Stimulated activated memory B cell treated with anti-CD40 and anti-IgM and Interleukin-4, amounts not matched to agents 10 μg/mL and 1 μg/mL and 100 μg/mL, for 72 hours (primary cell): ENCODE data around the gene SOX6.

Experiments used
- ATAC-seq: fragments of 150-1000 bp; cut with Tn5 transposase; 2 replicates; pipeline ENCODE4 v1.10.0; 2021
- H3K27ac Mint-ChIP-seq: one replicate; pipeline ENCODE4 v1.8.0; 2022; ENCODE audit warnings: mild to moderate bottlenecking, mixed read lengths
- H3K27me3 Mint-ChIP-seq: one replicate; pipeline ENCODE4 v1.8.0; 2022; ENCODE audit warnings: mixed read lengths
- H3K36me3 Mint-ChIP-seq: one replicate; pipeline ENCODE4 v1.8.0; 2022; ENCODE audit warnings: mixed read lengths
- H3K4me1 Mint-ChIP-seq: one replicate; pipeline ENCODE4 v1.8.0; 2022; ENCODE audit warnings: mixed read lengths
- H3K4me3 Mint-ChIP-seq: one replicate; pipeline ENCODE4 v1.8.0; 2022; ENCODE audit warnings: mild to moderate bottlenecking, moderate library complexity, mixed read lengths
- H3K9me3 Mint-ChIP-seq: one replicate; pipeline ENCODE4 v1.8.0; 2022; ENCODE audit warnings: mixed read lengths

The SOX6 gene

DNA sequence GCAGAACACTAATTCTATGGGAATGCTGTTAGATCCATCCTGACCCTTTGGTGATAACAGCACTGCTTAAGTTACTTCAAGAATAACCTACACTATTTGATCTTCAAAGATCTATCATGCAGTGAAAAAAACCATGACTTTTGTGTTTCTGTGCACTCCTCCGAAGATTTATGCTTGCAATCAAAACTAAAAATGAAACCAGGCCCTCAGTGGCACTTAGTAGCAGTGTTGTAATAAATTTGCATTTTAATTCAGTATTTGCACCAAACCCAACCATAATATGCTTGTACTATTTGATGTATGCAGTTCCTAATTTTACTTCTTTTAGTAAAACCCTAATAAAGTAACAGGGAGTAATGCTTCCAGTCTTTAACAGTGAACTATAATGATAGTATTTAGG lies 130.7 kb downstream of the SOX6 start:
- Mint-ChIP-seq H3K4me3 (no peak overlapping the region), H3K27me3 (no peaks in the 10 kb centered on the region), H3K9me3 (no peaks in the 10 kb centered on the region), H3K27ac (no peak overlapping the region), H3K4me1 (no peaks in the 10 kb centered on the region), H3K36me3 (no peaks in the 10 kb centered on the region)
- no peak for ATAC-seq

DNA sequence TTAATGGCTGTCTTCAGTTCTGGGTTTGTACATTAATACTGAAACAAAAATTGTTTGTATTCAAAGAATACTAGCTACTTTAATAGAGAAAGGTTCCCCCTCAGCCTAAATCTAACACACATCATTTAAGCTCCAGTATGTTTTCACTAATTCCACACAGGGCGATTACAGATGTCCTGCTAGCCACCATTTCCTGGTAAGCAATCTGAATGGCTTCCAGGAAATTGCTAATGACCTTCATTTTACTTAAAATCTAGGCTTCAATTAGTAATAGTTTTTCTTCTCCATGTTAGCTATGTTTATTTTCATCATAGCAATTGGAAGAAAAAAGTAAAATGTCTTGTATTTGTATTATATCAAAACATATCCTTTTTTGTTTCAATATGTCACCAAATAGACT lies 132.8 kb downstream of the SOX6 start:
- Mint-ChIP-seq H3K27ac (no peak overlapping the region), H3K4me1 (no peaks in the 10 kb centered on the region), H3K4me3 (no peak overlapping the region), H3K9me3 (no peaks in the 10 kb centered on the region), H3K36me3 (no peaks in the 10 kb centered on the region), H3K27me3 (no peaks in the 10 kb centered on the region)
- no peak for ATAC-seq

DNA sequence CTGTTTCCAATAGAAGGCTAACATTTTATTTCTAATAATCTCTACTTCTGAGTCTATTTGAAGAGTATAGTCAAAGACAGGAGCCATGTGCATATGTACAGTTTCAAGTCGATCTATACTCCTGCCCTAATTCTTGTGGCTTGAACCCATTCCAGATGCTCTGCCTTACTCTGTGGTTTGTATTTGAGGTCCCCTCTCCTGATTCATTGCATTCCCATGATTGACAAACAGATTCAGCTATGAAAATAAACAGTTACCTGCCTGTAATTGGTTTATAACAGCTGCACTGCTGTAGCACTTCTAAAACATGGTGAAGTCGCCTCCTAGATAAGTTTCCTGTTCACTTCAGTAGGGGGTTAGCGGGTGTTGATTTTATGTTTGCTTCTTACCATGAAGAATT lies 138.7 kb downstream of the SOX6 start:
- Mint-ChIP-seq H3K27ac (no peak overlapping the region), H3K27me3 (no peaks in the 10 kb centered on the region), H3K4me3 (no peak overlapping the region), H3K36me3 (no peaks in the 10 kb centered on the region), H3K9me3 (no peaks in the 10 kb centered on the region), H3K4me1 (no peaks in the 10 kb centered on the region)
- no peak for ATAC-seq

DNA sequence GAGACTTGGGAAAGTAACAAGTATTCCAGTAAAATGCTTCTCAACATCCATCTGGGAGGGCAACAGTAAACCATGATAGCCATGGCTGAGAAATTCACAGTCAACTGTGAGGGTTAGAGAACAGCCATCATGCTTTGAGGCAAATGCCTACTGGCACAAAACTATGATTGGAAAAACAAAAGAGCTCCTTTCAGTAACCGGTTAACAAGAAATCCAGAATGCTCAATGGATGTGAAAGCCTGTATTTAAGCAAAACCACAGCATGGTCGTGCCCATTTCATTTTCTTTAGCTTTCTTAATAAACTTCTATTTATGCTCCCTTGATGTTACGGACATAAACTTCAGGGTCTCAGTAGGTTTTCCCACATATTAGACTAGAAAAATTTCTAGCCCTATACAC lies 139.5 kb downstream of the SOX6 start:
- no peak for ATAC-seq
- no peaks in the 10 kb centered on the region for H3K4me1 Mint-ChIP-seq
- H3K27ac Mint-ChIP-seq, result no peak overlapping the region
- no peaks in the 10 kb centered on the region for H3K36me3 Mint-ChIP-seq
- H3K4me3 Mint-ChIP-seq, result no peak overlapping the region
- H3K9me3 Mint-ChIP-seq, result no peaks in the 10 kb centered on the region
- no peaks in the 10 kb centered on the region for H3K27me3 Mint-ChIP-seq

DNA sequence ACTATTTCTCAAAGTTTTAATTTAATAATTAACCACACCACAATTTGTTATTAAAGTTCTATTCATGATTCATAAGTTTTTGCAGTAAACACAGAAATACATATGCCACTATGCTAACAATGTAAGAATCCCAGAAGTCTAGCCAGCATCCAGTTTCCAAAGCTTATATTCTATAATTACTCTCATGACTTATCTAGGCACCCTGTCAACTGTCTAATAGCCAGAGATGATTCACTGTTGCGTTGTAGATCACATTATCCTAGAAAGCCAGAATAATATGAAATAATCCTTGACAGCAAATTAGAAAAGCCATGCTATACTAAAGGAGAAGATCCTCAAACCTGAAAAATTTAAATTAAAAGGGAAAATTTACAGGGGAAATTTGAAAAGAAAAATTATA lies 141.0 kb downstream of the SOX6 start:
- ATAC-seq, result no peak
- Mint-ChIP-seq H3K36me3 (no peaks in the 10 kb centered on the region), H3K9me3 (peaks cover 3% of the 10 kb centered on the region), H3K27ac (no peak overlapping the region), H3K27me3 (no peaks in the 10 kb centered on the region), H3K4me3 (no peak overlapping the region), H3K4me1 (no peaks in the 10 kb centered on the region)

DNA sequence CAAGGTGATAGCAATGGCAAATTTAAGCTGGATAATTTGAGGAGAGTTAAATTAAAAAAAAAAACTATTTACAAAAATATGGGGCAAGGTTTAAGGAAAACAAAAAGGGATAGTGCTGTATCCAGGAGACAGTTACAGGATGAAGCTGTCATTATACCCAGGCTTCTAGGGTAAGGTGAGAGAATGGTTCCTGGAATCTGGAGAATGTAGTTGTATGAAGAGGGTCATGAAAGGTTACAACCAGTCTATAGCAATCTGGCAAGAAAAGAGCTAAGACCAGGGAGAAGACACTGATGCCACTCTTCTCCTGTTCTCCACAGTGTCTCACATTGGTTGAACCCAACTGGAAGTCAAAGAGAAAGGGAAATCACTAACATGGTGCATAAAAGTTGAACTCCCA lies 144.9 kb downstream of the SOX6 start:
- H3K36me3 Mint-ChIP-seq, result no peaks in the 10 kb centered on the region
- H3K9me3 Mint-ChIP-seq, result peaks cover 6% of the 10 kb centered on the region
- H3K4me3 Mint-ChIP-seq, result no peak overlapping the region
- no peak overlapping the region for H3K27ac Mint-ChIP-seq
- no peaks in the 10 kb centered on the region for H3K27me3 Mint-ChIP-seq
- ATAC-seq, result no peak
- H3K4me1 Mint-ChIP-seq, result no peaks in the 10 kb centered on the region

DNA sequence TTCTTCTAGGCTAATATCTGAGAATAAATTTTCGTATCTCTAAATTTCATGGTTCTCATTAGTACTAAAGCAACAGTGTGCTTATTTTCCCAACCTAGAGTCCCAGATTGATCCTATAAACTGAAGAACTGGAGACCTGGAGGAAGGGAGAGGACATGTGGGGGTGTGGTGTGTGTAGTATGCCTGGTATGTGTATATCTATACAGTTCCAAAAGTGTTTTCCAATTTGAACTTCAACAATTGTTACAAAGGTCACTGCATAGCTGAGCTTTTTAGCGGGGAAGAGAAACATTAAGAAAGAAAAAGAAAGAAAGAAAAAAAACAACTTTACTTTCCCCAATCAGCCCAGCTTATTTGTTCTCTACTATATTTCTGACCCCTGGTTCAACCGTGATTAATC lies 152.1 kb downstream of the SOX6 start:
- no peaks in the 10 kb centered on the region for H3K27me3 Mint-ChIP-seq
- H3K4me3 Mint-ChIP-seq, result no peak overlapping the region
- H3K4me1 Mint-ChIP-seq, result no peaks in the 10 kb centered on the region
- ATAC-seq, result no peak
- no peaks in the 10 kb centered on the region for H3K36me3 Mint-ChIP-seq
- H3K27ac Mint-ChIP-seq, result no peak overlapping the region
- H3K9me3 Mint-ChIP-seq, result peaks cover 5% of the 10 kb centered on the region

DNA sequence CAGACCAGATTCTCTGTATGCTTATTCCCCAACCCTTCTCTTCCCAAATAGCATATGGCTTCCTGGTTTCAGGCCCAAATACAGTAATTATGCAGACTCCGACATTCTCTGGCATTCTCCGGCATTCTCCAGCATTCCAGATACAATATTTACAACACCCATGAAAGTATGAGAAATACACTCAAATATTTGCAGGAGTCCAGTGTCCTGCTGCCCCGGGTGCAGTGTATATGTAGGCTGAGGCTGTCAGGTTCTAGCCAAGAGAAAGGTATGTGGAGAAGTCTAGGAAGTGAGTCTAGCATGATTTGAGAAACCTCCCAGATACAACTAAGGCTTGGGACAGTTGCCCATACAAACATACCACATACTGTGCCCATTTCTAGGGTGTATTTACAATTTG lies 160.7 kb downstream of the SOX6 start:
- no peak for ATAC-seq
- H3K4me1 Mint-ChIP-seq, result no peaks in the 10 kb centered on the region
- H3K27ac Mint-ChIP-seq, result no peak overlapping the region
- no peak overlapping the region for H3K4me3 Mint-ChIP-seq
- no peaks in the 10 kb centered on the region for H3K27me3 Mint-ChIP-seq
- peaks cover 3% of the 10 kb centered on the region for H3K9me3 Mint-ChIP-seq
- no peaks in the 10 kb centered on the region for H3K36me3 Mint-ChIP-seq

DNA sequence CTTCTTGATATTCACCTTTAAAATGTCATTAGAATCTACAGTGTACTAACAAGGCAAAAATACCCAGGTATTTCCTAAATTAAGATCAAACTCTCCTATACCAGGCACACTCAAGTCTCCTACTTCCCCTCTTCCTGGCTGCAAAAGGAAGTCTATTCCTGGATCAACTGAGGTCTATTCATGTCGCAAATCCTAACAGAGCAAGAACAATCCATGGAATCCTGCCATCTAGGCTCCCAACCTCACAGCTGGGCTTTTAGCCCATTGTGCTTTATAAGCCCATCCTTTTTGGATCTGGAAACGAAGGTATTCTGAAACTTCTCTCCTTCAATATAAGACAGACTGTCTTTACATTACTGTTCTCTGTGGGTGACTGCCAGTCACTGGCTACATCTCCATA lies 161.8 kb downstream of the SOX6 start:
- Mint-ChIP-seq H3K27ac (no peak overlapping the region), H3K36me3 (no peaks in the 10 kb centered on the region), H3K4me1 (no peaks in the 10 kb centered on the region), H3K27me3 (no peaks in the 10 kb centered on the region), H3K9me3 (peaks cover 3% of the 10 kb centered on the region), H3K4me3 (no peak overlapping the region)
- ATAC-seq, result no peak

DNA sequence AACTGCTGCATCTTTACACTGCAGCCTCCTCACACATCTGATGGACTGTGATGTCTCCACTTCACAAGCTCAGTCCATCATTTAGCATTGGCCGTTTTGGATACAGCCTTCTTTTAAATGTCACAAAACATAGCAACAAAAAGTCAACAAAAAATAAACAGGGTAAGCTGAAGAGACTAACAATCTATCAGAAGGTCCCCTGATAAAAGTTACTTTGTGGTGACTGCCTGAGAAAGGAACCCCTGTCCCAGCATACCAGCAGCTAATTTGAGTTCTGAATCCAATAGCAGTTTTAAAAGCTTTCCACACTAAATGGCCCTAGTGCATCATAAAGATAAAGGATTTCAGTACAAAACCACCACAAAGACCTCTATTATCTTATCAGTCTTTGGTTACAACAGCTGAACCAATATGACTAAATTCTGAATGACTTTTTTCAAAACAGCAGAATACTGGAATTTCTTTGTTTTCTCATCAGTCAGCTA lies 162.4 kb downstream of the SOX6 start:
- no peak for ATAC-seq
- Mint-ChIP-seq H3K4me3 (no peak overlapping the region), H3K27ac (no peak overlapping the region), H3K27me3 (no peaks in the 10 kb centered on the region), H3K9me3 (peaks cover 8% of the 10 kb centered on the region), H3K4me1 (no peaks in the 10 kb centered on the region), H3K36me3 (no peaks in the 10 kb centered on the region)

DNA sequence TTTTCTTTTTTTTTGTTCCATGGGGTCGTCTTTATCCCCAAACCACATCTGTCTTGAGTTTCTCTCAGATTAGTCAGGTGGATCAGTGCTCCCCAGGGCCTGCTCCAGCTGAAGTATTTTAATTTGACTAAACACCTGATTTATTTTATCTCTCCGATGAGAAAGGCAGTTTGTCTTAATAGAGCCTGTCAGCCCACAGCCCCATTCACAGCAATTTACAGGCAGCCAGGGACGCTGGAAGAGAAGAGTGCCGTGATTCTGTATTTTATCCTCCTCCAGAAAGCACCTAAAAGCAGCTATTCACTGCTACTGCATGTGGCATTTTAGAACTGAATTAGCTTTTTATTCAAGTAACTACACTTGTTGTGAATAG lies 164.5 kb downstream of the SOX6 start:
- no peaks in the 10 kb centered on the region for H3K36me3 Mint-ChIP-seq
- no peak overlapping the region for H3K4me3 Mint-ChIP-seq
- H3K27ac Mint-ChIP-seq, result no peak overlapping the region
- no peaks in the 10 kb centered on the region for H3K4me1 Mint-ChIP-seq
- H3K27me3 Mint-ChIP-seq, result no peaks in the 10 kb centered on the region
- H3K9me3 Mint-ChIP-seq, result peaks cover 8% of the 10 kb centered on the region
- no peak for ATAC-seq

DNA sequence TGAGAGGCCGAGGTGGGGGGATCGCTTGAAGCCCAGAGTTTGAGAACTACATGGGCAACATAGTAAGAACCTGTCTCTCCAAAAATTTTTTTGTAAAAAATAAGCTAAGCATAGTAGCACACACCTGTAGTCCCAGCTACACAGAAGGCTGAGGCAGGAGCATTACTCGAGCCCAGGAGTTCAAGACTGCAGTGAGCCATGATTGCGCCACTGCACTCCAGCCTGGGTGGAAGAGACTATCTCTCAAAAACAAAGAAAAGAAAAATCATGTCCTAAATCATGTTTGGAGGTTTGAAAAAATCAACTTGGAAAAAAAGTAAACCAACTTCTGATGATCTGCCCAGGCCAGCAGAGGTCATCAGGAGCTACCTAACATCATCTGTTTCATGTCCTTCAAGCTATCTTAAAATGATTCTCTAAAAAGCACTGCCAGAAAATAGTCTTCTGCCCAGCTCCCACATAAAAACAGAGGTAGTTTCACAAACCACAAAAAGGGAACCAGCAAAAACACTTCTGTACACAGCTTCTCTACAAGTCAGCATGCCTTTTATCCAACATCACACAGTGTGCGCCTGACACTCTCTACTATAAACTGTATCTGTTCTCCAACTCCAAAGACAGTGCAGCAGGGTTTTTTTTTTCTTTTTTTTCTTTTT lies 165.0 kb downstream of the SOX6 start:
- Mint-ChIP-seq H3K27ac (no peak overlapping the region), H3K27me3 (no peaks in the 10 kb centered on the region), H3K36me3 (no peaks in the 10 kb centered on the region), H3K4me1 (no peaks in the 10 kb centered on the region), H3K9me3 (peaks cover 5% of the 10 kb centered on the region), H3K4me3 (no peak overlapping the region)
- ATAC-seq, result no peak

DNA sequence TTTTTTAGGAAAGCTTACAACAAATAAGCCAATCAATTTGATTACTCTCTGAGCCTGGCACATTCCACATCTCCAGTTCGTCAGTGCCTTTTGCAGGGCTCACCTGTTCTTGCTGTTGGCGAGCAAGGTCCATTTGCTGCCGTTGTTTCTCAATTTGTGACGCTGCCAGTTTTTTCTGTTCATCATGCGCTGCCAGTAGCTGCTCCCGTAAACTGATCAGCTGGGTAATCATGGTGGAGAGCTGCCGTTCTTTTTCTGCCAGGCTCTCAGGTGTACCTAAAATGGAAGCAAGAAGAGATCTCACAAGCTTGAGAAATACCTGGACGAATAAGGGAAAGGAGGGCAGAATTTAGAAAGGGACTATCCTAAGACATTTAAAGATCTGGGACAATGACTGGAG lies 169.7 kb downstream of the SOX6 start:
- Mint-ChIP-seq H3K36me3 (no peaks in the 10 kb centered on the region), H3K4me3 (no peak overlapping the region), H3K9me3 (peaks cover 5% of the 10 kb centered on the region), H3K27me3 (no peaks in the 10 kb centered on the region), H3K27ac (no peak overlapping the region), H3K4me1 (no peaks in the 10 kb centered on the region)
- ATAC-seq, result no peak

DNA sequence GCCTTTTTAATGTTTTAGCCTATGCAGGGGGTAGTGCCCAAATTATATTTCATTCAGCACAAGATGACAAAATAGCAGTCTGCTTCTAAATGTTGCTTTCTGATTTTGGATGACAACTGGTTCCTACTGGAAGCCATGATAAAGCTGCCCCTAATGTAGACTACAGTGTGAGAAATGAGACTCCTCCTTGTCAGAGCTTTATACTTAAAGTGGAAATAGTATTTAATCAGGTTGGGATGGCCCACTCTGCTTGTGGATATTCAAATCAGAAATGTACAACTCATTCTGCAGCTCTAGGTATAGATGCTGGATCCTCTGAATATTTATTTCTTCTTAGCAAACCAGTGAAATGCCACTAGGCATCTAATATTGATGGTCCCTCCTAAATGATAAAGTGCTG lies 171.3 kb downstream of the SOX6 start:
- Mint-ChIP-seq H3K9me3 (peaks cover 5% of the 10 kb centered on the region), H3K36me3 (no peaks in the 10 kb centered on the region), H3K4me1 (no peaks in the 10 kb centered on the region), H3K4me3 (no peak overlapping the region), H3K27me3 (no peaks in the 10 kb centered on the region), H3K27ac (no peak overlapping the region)
- ATAC-seq, result no peak

DNA sequence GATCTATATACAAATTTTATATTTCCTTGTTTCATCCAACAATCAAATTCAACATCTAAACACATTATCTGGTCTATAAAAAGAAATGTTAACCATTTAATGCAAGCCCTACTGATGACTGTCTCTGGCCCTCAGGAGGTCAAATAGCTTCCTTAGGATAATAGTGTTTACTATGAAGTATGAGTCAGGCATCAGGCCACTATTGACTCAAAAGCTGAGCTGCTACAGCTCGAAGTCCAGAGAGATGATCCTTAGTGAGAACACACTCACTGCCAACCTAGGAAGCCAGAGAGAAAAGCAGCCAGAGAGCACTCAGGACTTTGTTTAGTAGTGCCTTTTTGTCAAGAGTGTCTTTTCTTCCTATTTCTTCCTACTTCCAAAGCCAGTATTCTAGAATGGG lies 171.8 kb downstream of the SOX6 start:
- Mint-ChIP-seq H3K27ac (no peak overlapping the region), H3K4me1 (no peaks in the 10 kb centered on the region), H3K4me3 (no peak overlapping the region), H3K27me3 (no peaks in the 10 kb centered on the region), H3K36me3 (no peaks in the 10 kb centered on the region), H3K9me3 (peaks cover 5% of the 10 kb centered on the region)
- ATAC-seq, result no peak

DNA sequence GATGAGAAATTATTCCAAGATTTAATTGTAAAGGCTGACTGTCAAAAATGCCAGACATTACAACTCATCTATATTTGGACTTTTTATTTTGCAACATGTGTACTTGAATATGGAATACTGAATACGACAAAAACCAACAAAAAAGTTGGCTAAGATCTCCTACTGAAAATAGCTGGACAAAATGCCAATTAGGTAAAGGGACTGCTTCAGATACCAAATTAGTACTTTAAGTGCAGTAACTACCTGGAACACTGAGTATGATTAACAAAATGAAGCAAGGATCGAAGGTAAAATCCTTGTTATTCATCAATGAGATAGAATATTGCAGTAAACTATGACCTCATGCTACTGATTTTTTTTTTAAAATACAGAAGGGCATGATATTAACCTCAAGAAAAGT lies 173.8 kb downstream of the SOX6 start:
- no peak overlapping the region for H3K27ac Mint-ChIP-seq
- H3K4me1 Mint-ChIP-seq, result no peaks in the 10 kb centered on the region
- no peaks in the 10 kb centered on the region for H3K27me3 Mint-ChIP-seq
- no peak overlapping the region for H3K4me3 Mint-ChIP-seq
- H3K36me3 Mint-ChIP-seq, result no peaks in the 10 kb centered on the region
- ATAC-seq, result no peak
- no peaks in the 10 kb centered on the region for H3K9me3 Mint-ChIP-seq

DNA sequence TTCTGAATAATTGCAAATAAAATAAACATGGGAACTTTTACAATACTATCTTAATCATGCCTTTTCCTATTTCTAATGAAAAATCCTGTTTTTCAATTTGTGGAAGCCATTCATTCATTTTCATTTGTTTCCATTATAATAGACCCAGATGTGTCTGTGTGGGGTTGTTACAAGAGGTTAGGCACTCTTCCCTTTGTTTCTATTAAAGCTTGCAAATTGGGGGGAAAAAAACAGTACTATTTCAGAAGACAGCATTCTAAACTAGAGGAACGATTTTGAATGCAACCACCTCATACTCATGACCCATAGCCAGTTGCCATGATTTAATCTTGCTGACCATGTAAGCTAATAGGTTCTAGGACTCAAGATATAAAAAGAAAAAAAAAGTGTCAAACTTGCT lies 175.5 kb downstream of the SOX6 start:
- Mint-ChIP-seq H3K27me3 (no peaks in the 10 kb centered on the region), H3K4me1 (no peaks in the 10 kb centered on the region), H3K9me3 (no peaks in the 10 kb centered on the region), H3K27ac (no peak overlapping the region), H3K4me3 (no peak overlapping the region), H3K36me3 (no peaks in the 10 kb centered on the region)
- ATAC-seq, result no peak
